Transverse colon (tissue), 4 donors: Measurements from ENCODE around the gene PNLIP. TPM values are rescaled to one million over a fixed set of nuclear protein-coding genes. Genes with fewer than 3 reads are reported as not detected.
A peak's percentile ranks its signal among the peaks of the same experiment; 100 is the strongest.

Source experiments
- DNase-seq: peaks from one replicate; pipeline ENCODE4 v3.0.0-alpha.2; 2019
- H3K27ac ChIP-seq, 4 donors: fragments of 200-600 bp; sonication (generic); 2 replicates each; pipeline ENCODE4 v1.5.1; 2016 to 2018; ENCODE audit warnings: inconsistent platforms in 4 of 4
- H3K27me3 ChIP-seq: fragments of 200-600 bp; sonication (generic); 2 replicates; pipeline ENCODE4 v1.5.1; 2017; ENCODE audit warnings: inconsistent platforms
- H3K36me3 ChIP-seq, 4 donors: fragments of 200-600 bp; sonication (generic); 2 replicates each; pipeline ENCODE4 v1.5.1; 2017 to 2019; ENCODE audit warnings: inconsistent platforms in 4 of 4
- H3K4me1 ChIP-seq, 4 donors: fragments of 200-600 bp; sonication (generic); 2 replicates each; pipeline ENCODE4 v1.5.1; 2017 to 2020; ENCODE audit warnings: inconsistent platforms in 4 of 4
- H3K4me3 ChIP-seq, 4 donors: fragments of 200-600 bp; sonication (generic); 1 replicate in 1 of 4; 2 replicates in 3 of 4; pipeline versions ENCODE4 v1.5.1 to v1.6.1; 2017 to 2019; ENCODE audit warnings: inconsistent platforms in 4 of 4
- H3K9me3 ChIP-seq, 2 donors: fragments of 200-600 bp; sonication (generic); 2 replicates each; pipeline ENCODE4 v1.5.1; 2017 to 2019; ENCODE audit warnings: inconsistent platforms in 2 of 2
- EP300 ChIP-seq: sonication (generic); formaldehyde crosslinking; IDR thresholded peaks from one replicate; pipeline ENCODE4 v1.6.1; 2017; ENCODE audit warnings: antibody characterized with exemption, low read depth
- POLR2A ChIP-seq: fragments of 450-650 bp; IDR thresholded peaks from one replicate; pipeline ENCODE4 v1.6.1; 2016; ENCODE audit warnings: antibody characterized with exemption, mild to moderate bottlenecking, moderate library complexity
- POLR2AphosphoS5 ChIP-seq, 3 donors: sonication (generic); formaldehyde crosslinking; IDR thresholded peaks; one replicate each; pipeline ENCODE4 v1.6.1; 2016; ENCODE audit warnings: antibody characterized with exemption in 3 of 3
- WGBS, 2 donors: methylation state at CpG; one replicate each; pipeline ENCODE4 v1.1.5; 2018; ENCODE audit warnings: low coverage in 1 of 2; 5-methylcytosine and 5-hydroxymethylcytosine counted together
- in situ Hi-C, 4 donors: fragments of 200-750 bp; cut with MboI; loops; one replicate each; pipeline versions ENCODE4 v1.15.0 to v1.15.1; 2017; ENCODE audit warnings: low sequenced_read_pairs in 3 of 4, low pct_ligation_motif_present in 1 of 4, low pct_unique_long_range_greater_than_20kb in 1 of 4
- intact Hi-C: fragments of 100-400 bp; cut with DNase I; formaldehyde crosslinking; loops from one replicate; pipeline ENCODE4 v1.15.1; 2023; ENCODE audit warnings: low total_unique reads
- total RNA-seq, 4 donors: library from RNA; depleted of rRNA; stranded (reverse); fragments of >200 nt; gene quantifications; one replicate each; pipeline ENCODE4 v1.1.0, GENCODE V29; 2016
- TF ChIP-seq, protein P1 (sequence below), 5 experiments: fragments of 200-600 bp in 3 of 5; fragments of 450-650 bp in 2 of 5; sonication (generic) in 3 of 5; IDR thresholded peaks; 1 replicate in 2 of 5; 2 replicates in 3 of 5; pipeline ENCODE4 v1.5.1; 2016 to 2017; ENCODE audit warnings: antibody characterized with exemption in 5 of 5, inconsistent platforms in 3 of 5, mild to moderate bottlenecking in 2 of 5, moderate library complexity in 1 of 5

The PNLIP gene
- total RNA-seq, 4 donors from 2014 or later: not detected

DNA sequence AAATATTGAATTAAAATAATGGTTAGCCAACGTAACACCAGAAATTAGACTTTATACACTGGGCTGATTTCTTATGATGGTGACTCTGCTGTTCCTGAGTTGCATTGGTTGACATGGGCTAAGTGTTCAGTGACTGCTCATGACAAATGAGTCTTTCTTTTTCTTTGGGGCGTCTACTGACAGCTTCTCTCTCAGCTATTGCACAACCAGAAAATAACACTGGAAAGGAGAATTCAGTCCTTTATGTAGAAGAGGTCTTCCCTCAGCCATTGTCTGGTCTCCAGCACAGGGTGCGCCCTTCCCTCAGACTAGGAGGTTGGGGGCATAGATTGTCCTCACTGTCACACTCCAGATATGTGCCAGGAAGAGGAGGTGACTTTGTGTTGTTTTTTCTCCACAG is 21.6 kb downstream of the PNLIP start:
- in situ Hi-C loops (no loop called here), intact Hi-C loops (no loop called here)
- no peaks in the 10 kb centered on the region for H3K9me3 ChIP-seq
- no peaks in the 10 kb centered on the region for H3K4me1 ChIP-seq
- no peak for DNase-seq
- H3K27me3 ChIP-seq: no peaks in the 10 kb centered on the region
- H3K4me3 ChIP-seq: no peak overlapping the region
- 69 to 78% methylated on average over 2 to 3 of the region's 3 CpGs for WGBS, 2 donors
- H3K36me3 ChIP-seq: no peaks in the 10 kb centered on the region
- no peak overlapping the region for H3K27ac ChIP-seq
- no peak for TF ChIP-seq EP300
- no peak for TF ChIP-seq POLR2AphosphoS5 (IDR thresholded peaks at IDR 0.05)
- TF ChIP-seq, protein P1, sequence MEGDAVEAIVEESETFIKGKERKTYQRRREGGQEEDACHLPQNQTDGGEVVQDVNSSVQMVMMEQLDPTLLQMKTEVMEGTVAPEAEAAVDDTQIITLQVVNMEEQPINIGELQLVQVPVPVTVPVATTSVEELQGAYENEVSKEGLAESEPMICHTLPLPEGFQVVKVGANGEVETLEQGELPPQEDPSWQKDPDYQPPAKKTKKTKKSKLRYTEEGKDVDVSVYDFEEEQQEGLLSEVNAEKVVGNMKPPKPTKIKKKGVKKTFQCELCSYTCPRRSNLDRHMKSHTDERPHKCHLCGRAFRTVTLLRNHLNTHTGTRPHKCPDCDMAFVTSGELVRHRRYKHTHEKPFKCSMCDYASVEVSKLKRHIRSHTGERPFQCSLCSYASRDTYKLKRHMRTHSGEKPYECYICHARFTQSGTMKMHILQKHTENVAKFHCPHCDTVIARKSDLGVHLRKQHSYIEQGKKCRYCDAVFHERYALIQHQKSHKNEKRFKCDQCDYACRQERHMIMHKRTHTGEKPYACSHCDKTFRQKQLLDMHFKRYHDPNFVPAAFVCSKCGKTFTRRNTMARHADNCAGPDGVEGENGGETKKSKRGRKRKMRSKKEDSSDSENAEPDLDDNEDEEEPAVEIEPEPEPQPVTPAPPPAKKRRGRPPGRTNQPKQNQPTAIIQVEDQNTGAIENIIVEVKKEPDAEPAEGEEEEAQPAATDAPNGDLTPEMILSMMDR (IDR thresholded peaks at IDR 0.05): no peak
- no peak for TF ChIP-seq POLR2A

DNA sequence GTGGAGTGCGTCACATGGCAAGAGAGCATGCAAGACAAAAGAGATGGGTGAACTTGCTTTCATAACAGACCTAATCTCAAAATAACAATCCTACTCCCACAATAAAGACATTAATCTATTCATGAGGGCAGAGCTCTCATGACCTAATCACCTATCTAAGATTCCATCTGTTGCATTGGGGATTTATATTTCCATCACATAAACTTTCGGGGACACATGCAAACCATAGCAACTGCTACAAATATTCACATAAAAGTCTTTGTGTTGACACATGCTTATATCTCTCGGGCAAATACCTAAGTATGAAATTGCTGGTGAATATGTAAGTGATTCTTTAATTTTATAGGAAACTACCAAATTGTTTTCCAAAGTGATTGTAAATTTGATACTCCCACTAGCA is 29.1 kb downstream of the PNLIP start:
- Histone ChIP-seq H3K27me3 (no peaks in the 10 kb centered on the region), H3K36me3 (no peaks in the 10 kb centered on the region), H3K9me3 (no peaks in the 10 kb centered on the region), H3K4me1 (no peaks in the 10 kb centered on the region), H3K4me3 (no peak overlapping the region), H3K27ac (no peak overlapping the region)
- in situ Hi-C loops: no loop called here
- intact Hi-C loops: no loop called here
- no peak for DNase-seq
- no peak for TF ChIP-seq POLR2A
- no peak for TF ChIP-seq POLR2AphosphoS5 (IDR thresholded peaks at IDR 0.05)
- TF ChIP-seq, protein P1 (IDR thresholded peaks at IDR 0.05): no peak
- no peak for TF ChIP-seq EP300
- 73 to 88% methylated on average over 3 of the region's 3 CpGs for WGBS, 2 donors

DNA sequence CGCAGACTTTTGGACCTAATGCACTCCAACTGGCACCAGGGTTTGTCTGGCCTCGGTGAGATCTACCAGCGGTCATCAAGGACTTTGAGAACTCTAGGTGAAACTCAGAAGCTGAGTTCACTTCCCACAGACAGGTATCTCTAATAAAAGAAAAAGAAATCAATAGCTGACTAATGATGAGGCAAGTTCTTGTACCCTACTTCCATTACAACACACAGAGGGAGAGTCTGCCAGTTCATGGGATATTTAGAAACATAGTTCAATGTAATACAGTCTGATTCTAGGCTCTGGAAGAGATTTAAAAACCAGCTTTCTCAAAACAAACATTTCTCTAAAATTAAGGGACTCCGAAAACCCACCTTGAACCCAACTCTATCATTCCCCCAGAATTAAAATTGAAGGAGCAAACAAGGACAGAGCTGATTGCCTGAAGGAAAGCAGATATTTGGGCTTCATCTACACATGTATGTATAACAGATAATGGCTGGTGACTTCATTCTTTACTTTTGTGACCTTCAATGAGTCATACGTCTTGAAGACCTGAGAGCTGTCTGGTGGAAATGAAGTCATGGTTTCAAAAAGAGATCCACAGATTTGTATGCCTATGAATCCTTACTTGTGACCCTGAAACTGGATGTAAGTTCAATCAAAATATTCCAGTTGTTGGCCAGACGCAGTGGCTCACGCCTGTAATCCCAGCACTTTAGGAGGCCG is 42.3 kb downstream of the PNLIP start:
- in situ Hi-C loops (no loop called here), intact Hi-C loops (no loop called here)
- no peak for TF ChIP-seq POLR2A
- TF ChIP-seq, protein P1 (IDR thresholded peaks at IDR 0.05): no peak
- no peak for TF ChIP-seq EP300
- TF ChIP-seq POLR2AphosphoS5 (IDR thresholded peaks at IDR 0.05): no peak
- no peak overlapping the region for H3K4me3 ChIP-seq
- no peak for DNase-seq
- H3K27me3 ChIP-seq: no peaks in the 10 kb centered on the region
- no peaks in the 10 kb centered on the region for H3K36me3 ChIP-seq
- H3K9me3 ChIP-seq: no peaks in the 10 kb centered on the region
- 93 to 94% methylated on average over 3 to 8 of the region's 8 CpGs for WGBS, 2 donors
- H3K27ac ChIP-seq: no peak overlapping the region
- peaks cover 0 to 20% (median 15%) of the 10 kb centered on the region in 4 donors for H3K4me1 ChIP-seq

DNA sequence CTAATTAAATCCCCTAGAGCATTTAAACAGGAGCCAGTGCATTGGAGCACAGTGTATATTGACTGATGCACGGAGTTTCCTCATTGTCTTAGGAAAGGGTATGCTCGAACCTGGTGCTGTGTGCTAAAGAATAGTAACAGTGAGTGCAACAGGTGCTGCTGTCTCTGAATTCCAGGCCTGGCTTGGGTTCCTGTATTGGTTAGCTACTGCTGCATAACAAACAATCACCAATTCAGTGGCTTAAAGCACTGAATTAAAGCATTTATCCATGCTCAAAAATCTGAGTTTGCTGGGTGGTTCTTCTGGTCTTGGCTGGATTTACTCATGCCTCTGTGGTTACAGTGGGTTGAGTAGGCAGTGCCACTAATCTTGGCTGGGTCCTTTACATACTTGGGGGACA is 43.3 kb downstream of the PNLIP start:
- no peak for DNase-seq
- intact Hi-C loops: no loop called here
- peak overlapping the region in 2 of 4 donors; percentile 60 to 76 for H3K27ac ChIP-seq
- H3K4me1 ChIP-seq: peaks cover 0 to 20% (median 15%) of the 10 kb centered on the region in 4 donors
- H3K36me3 ChIP-seq: no peaks in the 10 kb centered on the region
- no peaks in the 10 kb centered on the region for H3K9me3 ChIP-seq
- H3K27me3 ChIP-seq: no peaks in the 10 kb centered on the region
- in situ Hi-C loops: no loop called here
- 86 to 95% methylated on average over 1 to 2 of the region's 2 CpGs for WGBS, 2 donors
- TF ChIP-seq POLR2AphosphoS5 (IDR thresholded peaks at IDR 0.05): no peak
- no peak overlapping the region for H3K4me3 ChIP-seq

DNA sequence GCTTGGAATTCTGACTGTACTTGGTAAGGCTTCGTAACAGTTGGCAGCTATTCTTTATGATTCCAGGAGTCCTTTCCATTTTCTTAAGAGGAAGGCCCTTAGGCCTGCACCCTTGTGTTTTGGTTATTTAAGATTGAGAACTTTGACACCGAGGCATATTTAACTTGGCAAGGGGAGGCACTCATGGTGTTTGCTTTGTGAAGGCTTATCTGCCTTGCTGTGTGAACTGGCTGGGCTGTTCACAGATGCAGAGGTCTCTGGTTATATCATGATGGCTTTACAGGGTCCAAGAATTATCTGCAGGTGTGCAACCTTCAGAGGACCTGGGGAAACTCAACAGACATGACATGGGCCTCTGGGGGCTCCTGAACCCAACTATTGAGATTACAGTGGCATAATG is 44.2 kb downstream of the PNLIP start:
- TF ChIP-seq POLR2A (no peak), POLR2AphosphoS5 (IDR thresholded peaks at IDR 0.05) (peak in 2 of 3 donors; percentile 17 to 60)
- TF ChIP-seq, protein P1 (IDR thresholded peaks at IDR 0.05): no peak
- 21 to 49% methylated on average over 2 of the region's 2 CpGs for WGBS, 2 donors
- H3K4me3 ChIP-seq: no peak overlapping the region
- H3K9me3 ChIP-seq: no peaks in the 10 kb centered on the region
- H3K4me1 ChIP-seq: peaks cover 0 to 20% (median 15%) of the 10 kb centered on the region in 4 donors
- peak; percentile 47 for DNase-seq
- no peaks in the 10 kb centered on the region for H3K27me3 ChIP-seq
- peak overlapping the region; percentile 11 to 76 (median 58) for H3K27ac ChIP-seq
- in situ Hi-C loops (no loop called here), intact Hi-C loops (no loop called here)
- H3K36me3 ChIP-seq: no peaks in the 10 kb centered on the region
